Measurements from ENCODE around the gene ARHGEF9.
A peak's percentile ranks its signal among the peaks of the same experiment; 100 is the strongest.

DNA sequence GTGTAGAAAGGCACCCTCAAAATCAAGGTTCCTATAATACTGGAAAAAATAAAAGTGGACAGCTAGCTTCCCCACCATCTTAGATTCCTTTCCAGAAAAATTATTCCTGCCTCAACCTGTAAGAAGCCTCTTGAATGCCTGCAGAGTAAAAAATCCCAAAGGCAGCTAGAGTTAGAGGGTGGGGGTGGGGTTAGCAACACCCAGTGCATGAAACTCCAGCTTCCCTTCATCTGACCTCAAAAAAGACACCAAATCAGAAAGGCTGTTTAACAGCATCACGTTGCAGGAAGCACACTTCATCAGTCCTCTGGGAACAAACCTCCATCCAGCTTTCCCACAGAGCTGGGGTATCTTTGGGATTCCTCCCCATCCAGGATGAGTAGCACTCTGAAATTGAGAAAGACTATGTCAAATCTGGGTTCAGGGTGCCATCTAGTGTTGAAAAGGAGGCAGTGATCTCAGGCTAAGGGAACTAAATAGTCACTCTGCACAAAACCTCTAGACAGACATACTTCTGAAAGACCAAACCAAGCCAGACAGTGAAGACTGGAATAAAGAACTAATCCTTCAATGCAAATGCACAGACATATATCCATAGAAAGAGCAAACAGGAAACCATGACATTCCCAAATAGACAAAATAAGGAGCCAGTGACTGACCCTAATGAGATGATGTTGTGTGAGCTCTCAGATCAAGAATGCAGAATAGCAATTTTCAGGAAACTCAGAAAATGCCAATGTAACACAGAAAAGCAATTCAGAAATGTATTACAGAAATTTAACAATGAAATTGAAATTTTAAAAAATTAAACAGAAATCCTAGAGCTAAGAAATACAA, 97.9 kb downstream of the ARHGEF9 start:
- TF ChIP-seq, protein P1, sequence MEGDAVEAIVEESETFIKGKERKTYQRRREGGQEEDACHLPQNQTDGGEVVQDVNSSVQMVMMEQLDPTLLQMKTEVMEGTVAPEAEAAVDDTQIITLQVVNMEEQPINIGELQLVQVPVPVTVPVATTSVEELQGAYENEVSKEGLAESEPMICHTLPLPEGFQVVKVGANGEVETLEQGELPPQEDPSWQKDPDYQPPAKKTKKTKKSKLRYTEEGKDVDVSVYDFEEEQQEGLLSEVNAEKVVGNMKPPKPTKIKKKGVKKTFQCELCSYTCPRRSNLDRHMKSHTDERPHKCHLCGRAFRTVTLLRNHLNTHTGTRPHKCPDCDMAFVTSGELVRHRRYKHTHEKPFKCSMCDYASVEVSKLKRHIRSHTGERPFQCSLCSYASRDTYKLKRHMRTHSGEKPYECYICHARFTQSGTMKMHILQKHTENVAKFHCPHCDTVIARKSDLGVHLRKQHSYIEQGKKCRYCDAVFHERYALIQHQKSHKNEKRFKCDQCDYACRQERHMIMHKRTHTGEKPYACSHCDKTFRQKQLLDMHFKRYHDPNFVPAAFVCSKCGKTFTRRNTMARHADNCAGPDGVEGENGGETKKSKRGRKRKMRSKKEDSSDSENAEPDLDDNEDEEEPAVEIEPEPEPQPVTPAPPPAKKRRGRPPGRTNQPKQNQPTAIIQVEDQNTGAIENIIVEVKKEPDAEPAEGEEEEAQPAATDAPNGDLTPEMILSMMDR (IDR thresholded peaks at IDR 0.05), result peak in 5 of 6 experiments; percentile 37 to 65 (median 44)
- TF ChIP-seq POLR2A (IDR thresholded peaks at IDR 0.05), result no peak
